Measurements from ENCODE around the gene VPS36.
"Not testable (repeated sequence)": the region's sequence is repeated elsewhere in the genome, so short reads cannot be mapped to it uniquely, and the experiment has no call there.

Gene VPS36

GRCh38 chr13:52374873-52375411 is 75.5 kb downstream of the VPS36 start:
- Histone ChIP-seq H3K27ac (no peak overlapping the region), H3K9me3 (ENCODE audit: severe bottlenecking) (no peaks in the 10 kb centered on the region), H3K36me3 (no peaks in the 10 kb centered on the region), H3K27me3 (ENCODE audit: insufficient read depth, low read depth, severe bottlenecking) (no peaks in the 10 kb centered on the region), H3K4me3 (ENCODE audit: low read depth, low read length) (no peak overlapping the region)
- TF ChIP-seq CTCF (IDR thresholded peaks at IDR 0.05; ENCODE audit: low read depth, low read length) = no peak
- no peak for DNase-seq

- no peaks in the 10 kb centered on the region for H3K9me3 ChIP-seq (ENCODE audit: severe bottlenecking)
- no peaks in the 10 kb centered on the region for H3K27me3 ChIP-seq (ENCODE audit: insufficient read depth, low read depth, severe bottlenecking)
- no peak overlapping the region for H3K4me3 ChIP-seq (ENCODE audit: low read depth, low read length)
- H3K36me3 ChIP-seq = no peaks in the 10 kb centered on the region
- no peak for TF ChIP-seq CTCF (IDR thresholded peaks at IDR 0.05; ENCODE audit: low read depth, low read length)
- H3K27ac ChIP-seq = no peak overlapping the region
- no peak for DNase-seq
Measured at GRCh38 chr13:52374389-52374788, 76.0 kb downstream of the VPS36 start.

GRCh38 chr13:52373277-52373676 is 77.2 kb downstream of the VPS36 start:
- DNase-seq; H3K4me3 ChIP-seq (ENCODE audit: low read depth, low read length); H3K36me3 ChIP-seq; H3K9me3 ChIP-seq (ENCODE audit: severe bottlenecking); H3K27me3 ChIP-seq (ENCODE audit: insufficient read depth, low read depth, severe bottlenecking); H3K27ac ChIP-seq: not testable (repeated sequence)

- H3K4me3 ChIP-seq (ENCODE audit: low read depth, low read length) = no peak overlapping the region
- H3K9me3 ChIP-seq (ENCODE audit: severe bottlenecking) = no peaks in the 10 kb centered on the region
- no peak overlapping the region for H3K27ac ChIP-seq
- no peaks in the 10 kb centered on the region for H3K27me3 ChIP-seq (ENCODE audit: insufficient read depth, low read depth, severe bottlenecking)
- DNase-seq = no peak
- TF ChIP-seq CTCF (IDR thresholded peaks at IDR 0.05; ENCODE audit: low read depth, low read length) = no peak
- no peaks in the 10 kb centered on the region for H3K36me3 ChIP-seq
Measured at GRCh38 chr13:52371736-52372247, 78.6 kb downstream of the VPS36 start.

GRCh38 chr13:52366291-52366690 is 84.1 kb downstream of the VPS36 start:
- Histone ChIP-seq H3K9me3 (ENCODE audit: severe bottlenecking) (no peaks in the 10 kb centered on the region), H3K27ac (no peak overlapping the region), H3K36me3 (no peaks in the 10 kb centered on the region), H3K4me3 (ENCODE audit: low read depth, low read length) (no peak overlapping the region), H3K27me3 (ENCODE audit: insufficient read depth, low read depth, severe bottlenecking) (no peaks in the 10 kb centered on the region)
- DNase-seq = no peak
- no peak for TF ChIP-seq CTCF (IDR thresholded peaks at IDR 0.05; ENCODE audit: low read depth, low read length)
